Stimulated activated CD4-positive, alpha-beta T cell treated with anti-CD3 and anti-CD28 coated beads, Interleukin-4, amount 100 ng/mL, for 24 hours (primary cell): ENCODE measurements around the gene XRN1.
"Not testable (repeated sequence)": the region's sequence is repeated elsewhere in the genome, so short reads cannot be mapped to it uniquely, and the experiment has no call there.

ENCODE experiments used
- DNase-seq: peaks from one replicate; pipeline ENCODE4 v3.0.0-alpha.2; 2020

The XRN1 gene

DNA sequence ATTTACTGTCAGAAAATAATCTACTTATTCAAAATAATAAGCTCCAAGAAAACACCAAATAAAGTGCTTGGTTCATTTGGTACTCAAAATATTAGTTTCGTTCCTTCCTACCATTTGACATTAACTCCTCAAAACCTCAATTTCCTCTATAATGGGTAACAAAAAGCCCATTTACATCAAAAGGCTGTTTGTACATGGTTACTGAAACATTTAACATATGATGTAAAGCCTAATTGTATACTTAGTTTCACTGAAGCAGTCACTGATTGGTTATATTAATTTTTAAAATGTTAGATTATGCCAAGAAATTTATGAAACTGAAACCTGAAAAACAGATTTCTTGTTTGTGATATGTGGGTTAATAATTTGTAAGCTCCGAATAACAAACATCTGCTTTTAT lies 14.7 kb downstream of the XRN1 start:
- no peak for DNase-seq

DNA sequence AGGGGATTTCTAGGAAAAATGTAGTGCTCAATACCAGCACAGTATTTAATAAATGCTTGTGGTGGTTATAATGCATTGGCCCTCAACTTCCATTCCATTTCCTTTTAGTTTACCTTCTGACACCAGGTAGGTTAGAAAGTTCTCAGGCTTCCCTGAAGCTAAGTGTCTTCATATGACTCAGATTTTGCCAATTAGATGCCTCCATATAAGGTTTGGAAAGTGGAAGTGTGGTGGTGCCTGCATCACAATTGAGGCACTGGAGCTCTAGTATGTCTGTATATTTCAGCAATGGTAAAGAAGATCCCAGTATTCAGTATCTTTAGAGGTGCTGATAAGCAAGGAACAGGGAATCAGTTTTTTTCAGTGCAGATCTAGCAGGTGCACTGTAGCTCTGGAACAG lies 18.3 kb downstream of the XRN1 start:
- DNase-seq = no peak

DNA sequence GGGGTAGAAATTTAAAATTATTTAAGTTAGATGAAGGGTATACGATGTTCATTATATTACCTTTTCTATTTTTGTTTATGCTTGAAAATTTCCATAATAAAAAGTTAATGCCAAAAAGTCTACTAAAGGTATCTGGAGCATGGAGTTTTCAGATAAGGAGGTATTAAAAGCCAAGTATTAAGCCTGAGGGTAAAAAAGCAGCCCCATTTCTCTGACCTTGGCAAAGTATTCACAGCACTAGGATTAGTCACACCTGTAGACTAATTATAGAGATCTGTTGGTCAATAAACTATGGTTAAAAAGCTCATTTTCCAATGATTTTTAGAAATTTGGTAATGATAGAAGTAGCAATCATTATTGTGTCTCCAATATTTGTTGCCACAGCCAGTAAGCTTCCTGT lies 23.1 kb downstream of the XRN1 start:
- DNase-seq = no peak

DNA sequence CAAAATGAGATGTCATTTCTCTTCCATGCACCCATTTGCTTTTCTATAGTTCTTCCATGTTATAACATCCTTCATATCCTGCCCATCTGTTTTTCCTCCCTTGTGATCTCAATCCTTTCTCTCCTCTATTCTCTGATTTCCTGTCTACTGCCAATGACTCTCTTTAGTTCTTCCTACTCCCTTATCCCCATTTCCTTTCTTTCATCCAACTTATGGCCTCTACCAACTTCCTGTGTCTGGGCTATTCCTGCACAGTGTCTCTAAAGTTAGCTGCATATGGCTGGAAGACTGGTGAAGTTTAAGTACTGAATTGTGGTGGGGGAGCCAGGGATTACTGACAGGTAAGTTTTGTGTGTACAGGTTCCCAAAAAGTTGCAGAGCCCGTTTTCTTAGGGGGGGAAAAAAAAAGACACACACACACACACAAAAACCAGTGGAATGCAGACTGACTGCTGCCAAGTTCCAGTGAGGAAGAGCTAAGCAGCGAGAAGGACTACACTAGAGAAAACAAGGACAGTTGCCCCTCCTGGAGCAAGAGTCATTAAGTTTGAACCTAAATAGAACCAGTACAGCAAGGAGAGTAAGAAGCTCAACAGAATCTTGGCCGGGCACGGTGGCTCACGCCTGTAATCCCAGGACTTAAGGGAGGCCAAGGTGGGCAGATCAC lies 28.8 kb downstream of the XRN1 start:
- no peak for DNase-seq

DNA sequence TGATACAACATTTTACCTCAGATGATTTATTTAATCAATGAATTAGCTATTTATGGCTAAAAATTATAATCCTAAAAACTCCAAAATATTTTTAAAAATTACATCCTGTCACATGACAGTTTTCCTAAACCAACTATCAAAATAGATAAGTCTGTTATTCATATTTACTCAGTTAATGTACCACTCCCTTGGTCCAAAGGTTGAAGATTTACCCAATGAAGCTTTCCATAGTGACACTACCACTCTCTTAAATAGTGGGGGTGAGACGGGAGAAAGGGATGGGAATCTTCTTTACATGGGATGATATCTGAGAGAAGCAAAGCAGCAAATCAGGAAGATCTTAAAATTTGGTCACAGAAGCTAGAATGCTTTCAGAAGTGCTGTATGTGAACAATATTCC lies 30.5 kb downstream of the XRN1 start:
- DNase-seq = no peak

DNA sequence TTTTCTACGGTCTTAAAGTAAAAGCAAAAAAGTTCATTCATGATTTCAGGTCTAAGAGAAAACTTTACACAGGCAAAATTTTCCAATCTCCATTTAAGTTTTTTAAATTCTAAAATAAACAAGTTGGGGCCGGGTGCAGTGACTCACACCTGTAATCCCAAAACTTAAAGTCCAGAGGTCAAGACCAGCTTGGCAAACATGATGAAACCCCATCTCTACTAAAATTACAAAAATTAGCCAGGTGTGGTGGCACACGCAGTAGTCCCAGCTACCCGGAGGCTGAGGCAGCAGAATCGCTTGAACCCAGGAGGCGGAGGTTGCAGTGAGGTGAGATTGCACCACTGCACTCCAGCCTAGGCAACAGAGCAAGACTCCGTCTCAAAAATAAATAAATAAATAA lies 47.3 kb downstream of the XRN1 start:
- DNase-seq = not testable (repeated sequence)

DNA sequence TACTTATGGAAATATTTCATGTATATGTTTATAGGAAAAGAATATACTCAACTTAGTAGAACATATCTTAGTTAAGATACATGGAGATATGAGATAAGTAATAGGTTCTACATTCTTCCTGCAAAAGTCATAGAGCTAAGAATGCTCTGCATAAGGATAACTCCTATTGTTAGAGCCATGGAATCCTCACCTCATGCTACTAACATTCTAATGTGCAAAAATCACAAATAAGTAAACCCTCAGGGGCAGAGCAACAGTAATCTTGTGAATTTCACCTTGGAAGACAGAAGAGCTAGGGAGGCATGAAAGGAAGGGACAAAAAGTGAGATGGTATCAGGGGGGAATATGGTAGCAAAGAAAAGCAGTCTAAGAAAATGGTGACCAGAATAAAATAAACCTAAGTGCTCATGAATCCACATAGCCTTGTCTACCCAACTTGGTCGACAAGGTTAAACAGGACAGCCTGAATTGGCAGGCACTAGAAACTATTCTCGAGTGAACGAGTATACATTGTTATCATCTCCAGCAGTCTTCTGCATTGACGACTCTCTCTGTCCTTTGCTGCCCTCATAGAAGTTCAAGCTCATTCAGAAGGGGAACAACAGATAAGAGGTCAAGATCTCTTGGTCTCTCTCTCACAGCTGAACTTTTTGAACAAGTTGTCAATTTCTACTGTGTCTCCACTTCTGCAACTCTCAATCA lies 52.8 kb downstream of the XRN1 start:
- no peak for DNase-seq

DNA sequence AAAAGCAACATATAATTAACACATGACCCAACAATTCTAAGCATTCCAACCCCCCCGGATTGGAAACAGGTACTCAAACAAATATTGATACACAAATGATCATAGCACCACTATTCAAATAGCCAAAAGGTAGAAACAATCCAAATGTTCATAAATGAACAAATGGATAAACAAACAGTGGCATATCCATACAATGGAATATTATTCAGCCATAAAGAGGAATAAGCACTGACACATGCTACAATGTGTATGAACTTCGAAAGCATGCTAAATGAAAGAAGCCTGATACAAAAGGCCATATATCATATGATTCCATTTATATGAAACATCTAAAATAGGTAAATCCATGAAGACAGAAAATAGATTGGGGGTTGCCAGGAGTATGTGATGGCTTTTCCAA lies 62.8 kb downstream of the XRN1 start:
- DNase-seq = no peak

DNA sequence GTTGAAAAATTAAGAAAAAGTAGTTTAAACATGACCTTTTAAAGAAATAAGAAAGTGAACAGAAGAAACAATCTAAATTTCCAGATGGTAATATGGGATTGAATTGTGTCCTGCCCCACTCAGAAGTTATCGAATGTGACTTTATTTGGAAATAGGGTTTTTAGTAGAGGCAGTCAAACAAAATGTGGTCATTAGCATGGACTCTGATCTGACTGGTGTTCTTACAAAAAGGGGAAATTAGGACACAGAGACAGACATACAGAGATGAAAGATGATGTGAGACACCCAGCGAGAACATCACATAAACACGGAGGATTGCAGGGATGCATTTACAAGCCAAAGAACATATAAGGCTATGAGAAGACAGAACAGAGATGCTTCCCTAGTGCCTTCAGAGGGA lies 73.2 kb downstream of the XRN1 start:
- DNase-seq = no peak

DNA sequence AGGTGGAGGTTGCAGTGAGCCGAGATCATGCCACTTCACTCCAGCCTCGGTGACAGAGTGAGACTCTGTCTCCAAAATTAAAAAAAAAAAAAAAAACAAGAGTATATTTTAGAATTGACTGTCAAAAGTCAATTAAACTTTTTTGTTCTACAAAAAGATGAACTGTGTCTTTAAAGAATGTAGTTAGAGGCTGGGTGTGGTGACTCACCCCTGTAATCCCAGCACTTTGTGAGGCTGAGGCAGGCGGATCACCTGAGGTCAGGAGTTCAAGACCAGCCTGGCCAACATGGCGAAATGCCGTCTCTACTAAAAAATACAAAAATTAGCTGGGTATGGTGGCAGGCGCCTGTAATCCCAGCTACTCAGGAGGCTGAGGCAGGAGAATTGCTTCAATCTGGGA lies 78.3 kb downstream of the XRN1 start:
- DNase-seq = not testable (repeated sequence)

DNA sequence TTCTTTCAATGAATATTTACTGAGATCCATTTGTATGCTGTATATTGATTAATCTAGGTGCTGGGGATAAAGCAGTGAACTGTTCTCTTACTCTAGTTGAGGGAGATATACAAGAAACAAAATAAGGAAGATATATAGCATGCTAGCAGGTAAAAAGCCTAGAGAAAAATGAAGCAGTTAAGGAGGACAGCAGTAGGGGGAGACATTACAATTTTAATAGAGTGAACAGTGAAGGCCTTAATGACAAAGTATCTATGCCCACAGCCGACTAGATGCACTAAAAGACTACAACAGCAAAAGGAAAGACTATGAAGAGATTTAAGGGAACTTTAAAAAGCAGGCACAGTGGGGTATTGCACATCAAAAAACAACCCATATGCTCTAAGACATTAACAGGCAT lies 81.4 kb downstream of the XRN1 start:
- no peak for DNase-seq

DNA sequence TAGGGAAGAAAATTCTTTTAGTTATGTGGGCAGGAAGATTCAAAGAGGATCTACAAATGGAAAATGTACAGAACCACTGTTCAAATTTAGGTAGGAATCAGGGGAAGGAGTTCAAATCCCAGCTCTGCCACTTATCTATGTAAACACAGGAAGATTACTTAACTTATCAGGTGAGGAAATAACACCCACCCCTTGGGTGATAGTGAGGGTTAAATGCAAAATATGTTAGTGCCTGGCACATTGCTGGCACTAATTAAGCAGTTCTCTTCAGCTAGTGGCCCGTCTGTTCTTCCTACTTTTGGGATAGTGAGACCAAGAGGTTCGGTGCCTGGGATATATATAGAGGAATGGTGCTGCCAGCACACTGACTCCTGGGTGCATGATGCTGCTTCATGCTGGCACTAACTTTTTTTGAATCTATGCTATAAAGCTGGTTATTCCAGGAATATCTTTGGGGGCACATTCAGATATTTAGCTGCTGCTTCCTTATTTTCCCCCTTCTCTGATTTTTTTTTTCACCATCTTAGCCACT lies 83.8 kb downstream of the XRN1 start:
- DNase-seq = no peak

DNA sequence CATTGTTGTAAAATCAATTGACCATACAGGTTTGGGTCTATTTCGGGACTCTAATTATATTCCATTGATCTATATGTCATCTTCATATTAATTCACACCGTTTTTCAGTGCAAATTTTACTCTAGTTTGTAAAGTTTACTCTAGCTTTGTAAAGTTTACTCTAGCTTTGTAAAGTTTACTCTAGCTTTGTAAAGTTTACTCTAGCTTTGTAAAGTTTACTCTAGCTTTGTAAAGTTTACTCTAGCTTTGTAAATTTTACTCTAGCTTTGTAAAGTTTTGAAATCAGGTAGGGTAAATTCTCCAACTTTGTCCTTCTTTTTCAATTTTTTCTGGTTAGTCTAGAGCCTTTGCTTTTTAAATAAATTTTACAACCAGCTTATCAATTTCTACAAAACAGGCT lies 84.4 kb downstream of the XRN1 start:
- DNase-seq = not testable (repeated sequence)

DNA sequence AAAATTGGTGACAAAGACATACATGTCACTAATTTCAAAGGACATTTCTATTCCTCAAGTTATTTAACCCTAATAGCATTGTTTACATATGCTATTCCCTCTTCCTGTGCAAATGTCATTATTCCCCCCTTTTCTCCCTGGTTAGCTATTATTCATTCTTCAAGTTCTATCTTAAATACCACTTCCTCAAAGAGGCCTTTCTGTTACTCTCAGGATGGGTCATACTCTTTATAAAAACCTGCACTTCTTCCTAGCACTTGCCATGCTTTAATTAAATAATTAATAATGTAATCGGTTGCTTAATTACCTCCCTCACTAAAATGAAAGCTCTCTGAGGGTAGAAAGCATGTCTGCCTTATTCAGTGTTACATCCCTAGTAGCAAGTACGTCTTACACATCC lies 88.5 kb downstream of the XRN1 start:
- no peak for DNase-seq

DNA sequence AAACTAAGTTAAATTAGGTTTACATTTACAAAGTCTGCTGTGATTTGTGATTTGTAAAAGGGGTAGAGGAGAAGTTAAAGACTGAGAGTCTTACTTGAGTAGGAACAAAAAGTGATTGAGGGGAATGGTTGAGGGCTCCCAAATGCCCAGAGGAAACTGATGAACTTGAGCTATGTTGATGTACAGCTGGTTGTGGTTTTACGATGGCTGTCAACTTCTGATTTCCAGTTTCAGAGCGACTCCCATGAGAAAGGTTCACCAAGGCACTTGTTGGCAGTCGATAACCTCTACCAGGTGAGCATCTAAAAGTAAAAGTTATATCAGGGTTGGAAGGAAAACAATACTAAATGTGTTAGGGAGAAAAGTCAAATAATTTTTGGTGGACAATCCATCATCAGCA lies 91.0 kb downstream of the XRN1 start:
- no peak for DNase-seq

DNA sequence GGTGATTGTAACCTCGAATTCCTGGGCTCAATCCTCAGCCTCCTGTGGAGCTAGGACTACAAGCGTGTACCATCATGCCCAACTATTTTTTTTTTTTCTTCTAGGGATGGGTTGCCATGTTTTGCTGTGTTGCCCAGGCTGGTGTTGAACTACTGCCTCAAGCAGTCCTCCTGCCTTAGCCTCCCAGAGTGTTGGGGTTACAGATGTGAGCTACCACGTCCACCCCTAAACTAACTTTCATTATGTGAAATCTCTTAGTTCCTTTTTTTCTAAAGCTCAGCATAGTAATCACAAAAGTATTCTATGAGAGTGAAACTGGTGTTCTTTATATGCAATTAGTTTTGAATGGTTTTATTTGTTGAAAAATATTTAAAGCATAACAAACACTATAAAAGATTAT lies 92.1 kb downstream of the XRN1 start:
- no peak for DNase-seq

DNA sequence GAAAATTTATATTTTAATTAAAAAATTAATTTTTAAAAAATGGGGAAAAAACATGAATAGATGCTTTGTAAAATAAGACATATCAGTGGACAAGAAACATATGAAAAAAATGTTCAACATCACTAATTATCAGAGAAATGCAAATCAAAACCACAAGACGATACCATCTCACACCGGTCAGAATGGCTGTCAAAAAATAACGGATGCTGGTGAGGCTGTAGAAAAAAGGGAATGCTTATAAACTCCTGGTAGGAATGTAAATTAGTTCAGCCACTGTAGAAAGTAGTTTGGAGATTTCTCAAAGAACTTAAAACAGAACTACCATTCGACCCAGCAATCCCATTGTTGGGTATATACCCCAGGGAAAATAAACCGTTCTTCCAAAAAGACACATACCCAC lies 93.8 kb downstream of the XRN1 start:
- no peak for DNase-seq

DNA sequence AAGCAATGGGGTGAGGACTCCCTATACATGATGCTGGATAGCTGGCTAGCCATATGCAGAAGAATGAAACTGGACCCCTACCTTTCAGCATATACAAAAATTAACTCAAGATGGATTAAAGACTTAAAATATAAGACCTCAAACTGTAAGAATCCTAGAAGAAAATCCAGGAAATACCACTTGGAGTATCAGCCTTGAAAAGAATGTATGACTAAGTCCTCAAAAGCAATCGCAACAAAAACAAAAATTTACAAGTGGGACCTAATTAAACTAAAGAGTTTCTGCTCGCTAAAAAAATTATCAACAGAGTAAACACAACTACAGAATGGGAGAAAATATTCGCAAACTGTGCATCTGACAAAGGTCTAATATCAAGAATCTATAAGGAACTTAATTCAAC lies 94.3 kb downstream of the XRN1 start:
- DNase-seq = no peak

DNA sequence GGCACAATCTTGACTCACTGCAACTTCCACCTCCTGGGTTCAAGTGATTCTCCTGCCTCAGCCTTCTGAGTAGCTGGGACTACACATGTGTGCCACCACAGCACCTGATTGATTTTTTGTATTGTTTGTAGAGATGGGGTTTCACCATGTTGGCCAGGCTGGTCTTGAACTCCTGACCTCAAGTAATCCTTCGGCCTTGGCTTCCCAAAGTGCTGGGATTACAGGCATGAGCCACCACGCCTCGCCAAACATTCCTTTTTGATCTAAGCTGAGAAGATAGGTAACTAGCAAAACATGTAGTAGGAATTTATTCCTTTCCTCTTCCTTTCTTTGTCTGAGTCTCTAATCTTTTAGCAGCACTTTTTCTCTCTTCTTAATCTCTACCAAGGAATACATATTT lies 95.1 kb downstream of the XRN1 start:
- DNase-seq = not testable (repeated sequence)

DNA sequence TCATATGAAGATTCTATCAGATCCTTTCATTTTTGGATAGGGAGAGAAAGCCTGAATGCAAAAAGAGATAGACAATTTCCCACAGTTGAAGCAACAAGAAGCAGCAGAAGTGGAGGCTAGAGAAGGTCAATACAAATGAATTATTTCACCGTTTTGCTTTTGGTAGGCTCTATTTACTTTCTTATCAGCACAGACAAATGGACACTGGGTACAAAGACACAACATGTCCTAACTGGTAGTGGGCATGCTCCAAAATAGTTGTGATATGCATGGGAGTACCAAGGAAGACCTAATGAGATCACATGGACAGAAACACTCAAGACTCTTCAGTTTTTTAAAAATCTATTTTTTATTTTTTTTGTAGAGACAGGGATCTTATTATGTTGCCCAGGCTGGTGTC lies 99.4 kb downstream of the XRN1 start:
- no peak for DNase-seq

DNA sequence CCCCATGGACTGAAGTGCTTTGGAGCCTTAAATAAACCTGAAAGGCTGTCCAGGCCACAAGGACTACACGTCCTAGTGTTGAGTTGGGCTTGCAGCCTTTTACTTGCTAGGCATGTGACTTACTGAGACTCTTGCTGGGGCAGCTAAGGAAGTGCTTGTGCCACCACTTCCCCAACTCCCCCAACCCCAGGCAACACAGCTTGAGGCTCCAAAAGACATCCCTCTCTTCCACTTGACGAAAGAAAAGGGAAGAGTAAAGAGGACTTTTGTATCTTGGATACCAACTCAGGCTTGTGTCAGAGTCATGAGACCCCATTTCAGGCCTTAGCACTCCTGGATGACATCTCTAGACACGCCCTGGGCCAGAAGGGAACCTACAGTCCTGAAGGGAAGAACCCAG lies 109.8 kb downstream of the XRN1 start:
- DNase-seq = no peak

DNA sequence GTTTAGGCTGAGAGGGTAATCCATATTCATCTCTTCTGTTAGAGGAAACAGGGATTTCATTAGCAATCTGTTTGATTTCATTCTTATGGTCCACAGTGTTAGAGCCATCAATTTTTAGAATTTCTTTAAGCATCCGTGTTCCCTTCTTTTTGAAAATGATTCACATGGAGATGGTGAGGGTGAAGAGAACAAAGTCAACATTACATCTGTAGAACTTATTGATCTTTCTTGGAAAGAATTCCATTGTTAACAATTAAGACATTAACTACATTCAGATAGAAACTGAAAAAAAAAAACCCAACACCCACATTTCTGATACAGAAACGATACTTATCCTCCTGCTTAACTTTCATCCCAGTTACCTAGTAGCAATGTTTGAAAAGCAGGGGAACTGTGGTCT lies 115.4 kb downstream of the XRN1 start:
- DNase-seq = no peak

DNA sequence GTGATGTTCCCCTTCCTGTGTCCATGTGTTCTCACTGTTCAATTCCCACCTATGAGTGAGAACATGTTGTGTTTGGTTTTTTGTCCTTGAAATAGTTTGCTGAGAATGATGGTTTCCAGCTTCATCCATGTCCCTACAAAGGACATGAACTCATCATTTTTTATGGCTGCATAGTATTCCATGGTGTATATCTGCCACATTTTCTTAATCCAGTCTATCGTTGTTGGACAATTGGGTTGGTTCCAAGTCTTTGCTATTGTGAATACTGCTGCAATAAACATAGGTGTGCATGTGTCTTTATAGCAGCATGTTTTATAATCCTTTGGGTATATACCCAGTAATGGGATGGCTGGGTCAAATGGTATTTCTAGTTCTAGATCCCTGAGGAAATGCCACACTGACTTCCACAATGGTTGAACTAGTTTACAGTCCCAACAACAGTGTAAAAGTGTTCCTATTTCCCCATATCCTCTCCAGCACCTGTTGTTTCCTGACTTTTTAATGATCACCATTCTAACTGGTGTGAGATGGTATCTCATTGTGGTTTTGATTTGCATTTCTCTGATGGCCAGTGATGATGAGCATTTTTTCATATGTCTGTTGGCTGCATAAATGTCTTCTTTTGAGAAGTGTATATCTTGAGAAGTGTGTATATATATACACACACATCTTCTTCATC lies 123.4 kb downstream of the XRN1 start:
- DNase-seq = not testable (repeated sequence)

DNA sequence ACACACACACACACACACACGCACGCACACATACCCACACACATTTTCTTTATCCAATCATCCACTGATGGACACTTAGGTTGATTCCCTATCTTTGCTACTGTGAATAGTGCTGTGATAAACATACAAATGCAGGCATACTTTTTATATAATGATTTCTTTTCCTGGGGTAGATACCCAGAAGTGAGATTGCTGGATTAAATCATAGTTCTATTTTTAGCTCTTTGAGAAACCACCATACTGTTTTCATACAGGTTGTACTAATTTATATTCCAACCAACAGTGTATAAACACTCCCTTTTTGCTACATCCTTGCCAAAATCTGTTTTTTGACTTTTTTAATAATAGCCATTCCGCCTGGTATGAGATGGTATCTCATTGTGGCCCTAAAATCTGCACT lies 127.9 kb downstream of the XRN1 start:
- DNase-seq = no peak
